Suprapubic skin (tissue), 4 donors: ENCODE results near the gene FBXW9. TPM values are rescaled to one million over a fixed set of nuclear protein-coding genes. Genes with fewer than 3 reads are reported as not detected.
A peak's percentile ranks its signal among the peaks of the same experiment; 100 is the strongest.
"Not testable (repeated sequence)": the region's sequence is repeated elsewhere in the genome, so short reads cannot be mapped to it uniquely, and the experiment has no call there.

ENCODE experiments used
- DNase-seq, 2 donors: peaks; one replicate each; pipeline ENCODE4 v3.0.0-alpha.2; 2019; ENCODE audit warnings: low spot score in 2 of 2
- H3K27ac ChIP-seq: fragments of 200-600 bp; sonication (generic); one replicate; pipeline ENCODE4 v1.5.1; 2019
- H3K27me3 ChIP-seq: fragments of 200-600 bp; sonication (generic); one replicate; pipeline ENCODE4 v1.5.1; 2019
- H3K36me3 ChIP-seq: fragments of 200-600 bp; sonication (generic); one replicate; pipeline ENCODE4 v1.5.1; 2019
- H3K4me1 ChIP-seq: fragments of 200-600 bp; sonication (generic); one replicate; pipeline ENCODE4 v1.5.1; 2019
- H3K4me3 ChIP-seq: fragments of 200-600 bp; sonication (generic); one replicate; pipeline ENCODE4 v1.5.1; 2019; ENCODE audit warnings: mild to moderate bottlenecking
- H3K9me3 ChIP-seq: fragments of 200-600 bp; sonication (generic); one replicate; pipeline ENCODE4 v1.5.1; 2019
- EP300 ChIP-seq: sonication (generic); formaldehyde crosslinking; IDR thresholded peaks from one replicate; pipeline ENCODE4 v1.6.1; 2017; ENCODE audit warnings: antibody characterized with exemption
- POLR2A ChIP-seq, 2 donors: fragments of 450-650 bp; IDR thresholded peaks; one replicate each; pipeline ENCODE4 v1.6.1; 2017; ENCODE audit warnings: antibody characterized with exemption in 2 of 2, mild to moderate bottlenecking in 2 of 2, moderate library complexity in 2 of 2
- POLR2AphosphoS5 ChIP-seq, 3 donors: sonication (generic); formaldehyde crosslinking; IDR thresholded peaks; one replicate each; pipeline ENCODE4 v1.6.1; 2017; ENCODE audit warnings: antibody characterized with exemption in 3 of 3
- WGBS: methylation state at CpG from one replicate; pipeline ENCODE4 v1.1.5; 2018; 5-methylcytosine and 5-hydroxymethylcytosine counted together
- total RNA-seq, 4 donors: library from RNA; depleted of rRNA; stranded (reverse); fragments of >200 nt; gene quantifications; one replicate each; pipeline ENCODE4 v1.1.0, GENCODE V29; 2016
- TF ChIP-seq, protein P1 (sequence below), 2 donors: fragments of 200-600 bp in 1 of 2; fragments of 450-650 bp in 1 of 2; sonication (generic) in 1 of 2; IDR thresholded peaks; one replicate each; pipeline ENCODE4 v1.5.1; 2016 to 2019; ENCODE audit warnings: antibody characterized with exemption in 2 of 2, mild to moderate bottlenecking in 1 of 2, moderate library complexity in 1 of 2

Gene FBXW9
- total RNA-seq, 4 donors from 2014 or later, result 9.7 to 13.7 (median 12.3) TPM

DNA sequence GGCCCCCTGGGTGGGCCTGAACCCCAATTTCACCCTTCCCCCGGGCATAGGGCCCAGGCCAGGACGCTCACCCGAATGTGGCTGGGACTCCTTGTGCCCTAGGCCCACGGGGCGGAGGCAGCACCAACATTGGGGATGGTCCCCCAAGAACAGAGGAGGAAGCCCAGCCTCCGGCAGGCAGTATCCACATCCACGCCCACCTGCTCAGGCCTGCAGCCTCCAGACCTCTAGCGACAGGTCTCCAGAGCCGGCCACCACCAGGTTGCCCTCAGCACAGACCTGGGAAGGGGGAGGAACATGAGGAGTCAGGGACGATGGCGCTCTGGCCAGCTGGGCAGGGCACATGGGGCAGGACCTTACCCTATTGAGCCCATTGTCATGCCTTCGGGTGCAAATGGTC lies 7.4 kb downstream of the FBXW9 start:
- DNase-seq, result no peak
- peaks cover 7% of the 10 kb centered on the region for H3K36me3 ChIP-seq
- no peaks in the 10 kb centered on the region for H3K27me3 ChIP-seq
- no peak overlapping the region for H3K4me3 ChIP-seq
- no peaks in the 10 kb centered on the region for H3K4me1 ChIP-seq
- no peak for TF ChIP-seq POLR2A (IDR thresholded peaks at IDR 0.05)
- H3K27ac ChIP-seq, result no peak overlapping the region
- WGBS, result 100% methylated on average over 1 of the region's 12 CpGs
- no peaks in the 10 kb centered on the region for H3K9me3 ChIP-seq

DNA sequence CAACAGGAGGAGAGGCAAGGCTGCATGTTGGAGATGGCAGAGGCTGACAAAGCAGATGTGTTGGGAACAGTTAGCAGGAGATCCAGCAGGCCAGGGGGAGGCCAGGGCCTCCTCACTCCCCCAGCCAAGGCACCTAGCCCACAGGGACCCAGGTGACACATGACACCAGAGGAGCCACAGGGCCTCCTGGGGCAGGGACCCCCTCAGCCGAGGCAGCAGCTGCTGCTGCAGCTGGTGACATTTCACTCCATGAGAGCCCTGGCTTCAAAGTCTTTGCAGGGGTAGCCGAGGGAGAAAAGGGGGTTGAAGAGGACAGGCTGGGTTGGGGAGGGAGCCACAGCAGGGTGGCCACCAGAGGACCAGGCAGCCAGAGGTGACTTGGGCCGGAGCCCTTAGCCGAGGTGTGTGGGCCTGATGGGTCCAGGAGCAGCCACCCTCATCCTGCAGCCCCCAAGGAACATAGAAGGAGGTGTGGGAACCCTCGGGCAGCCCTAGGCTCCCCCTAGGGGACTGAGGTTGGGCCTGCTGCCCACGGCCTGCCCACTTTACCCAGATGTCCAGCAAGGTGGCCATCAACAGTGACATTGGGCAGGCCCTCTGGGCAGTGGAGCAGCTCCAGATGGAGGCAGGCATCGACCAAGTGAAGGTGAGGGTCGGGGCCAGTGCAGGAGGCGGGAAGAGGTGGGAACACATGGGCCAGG lies 8.8 kb downstream of the FBXW9 start, which contains the start of gene GNG14:
Gene GNG14 (plus strand): TSS at position 503 of the 701 bp plus-strand sequence. CDS start 51 bp downstream, at position 554.
- no peak within 1 kb of the TSS for H3K27ac ChIP-seq
- H3K27me3 ChIP-seq, result no peaks in the 10 kb centered on the region
- H3K4me1 ChIP-seq, result no peaks in the 10 kb centered on the region
- 87% methylated on average over 6 of the region's 9 CpGs for WGBS
- DNase-seq, result no peak
- TF ChIP-seq POLR2AphosphoS5 (IDR thresholded peaks at IDR 0.05) (no peak), POLR2A (IDR thresholded peaks at IDR 0.05) (no peak), EP300 (no peak)
- TF ChIP-seq, protein P1, sequence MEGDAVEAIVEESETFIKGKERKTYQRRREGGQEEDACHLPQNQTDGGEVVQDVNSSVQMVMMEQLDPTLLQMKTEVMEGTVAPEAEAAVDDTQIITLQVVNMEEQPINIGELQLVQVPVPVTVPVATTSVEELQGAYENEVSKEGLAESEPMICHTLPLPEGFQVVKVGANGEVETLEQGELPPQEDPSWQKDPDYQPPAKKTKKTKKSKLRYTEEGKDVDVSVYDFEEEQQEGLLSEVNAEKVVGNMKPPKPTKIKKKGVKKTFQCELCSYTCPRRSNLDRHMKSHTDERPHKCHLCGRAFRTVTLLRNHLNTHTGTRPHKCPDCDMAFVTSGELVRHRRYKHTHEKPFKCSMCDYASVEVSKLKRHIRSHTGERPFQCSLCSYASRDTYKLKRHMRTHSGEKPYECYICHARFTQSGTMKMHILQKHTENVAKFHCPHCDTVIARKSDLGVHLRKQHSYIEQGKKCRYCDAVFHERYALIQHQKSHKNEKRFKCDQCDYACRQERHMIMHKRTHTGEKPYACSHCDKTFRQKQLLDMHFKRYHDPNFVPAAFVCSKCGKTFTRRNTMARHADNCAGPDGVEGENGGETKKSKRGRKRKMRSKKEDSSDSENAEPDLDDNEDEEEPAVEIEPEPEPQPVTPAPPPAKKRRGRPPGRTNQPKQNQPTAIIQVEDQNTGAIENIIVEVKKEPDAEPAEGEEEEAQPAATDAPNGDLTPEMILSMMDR (IDR thresholded peaks at IDR 0.05), result no peak
- H3K36me3 ChIP-seq, result peaks cover 7% of the 10 kb centered on the region
- H3K9me3 ChIP-seq, result no peaks in the 10 kb centered on the region
- no peak within 1 kb of the TSS for H3K4me3 ChIP-seq

DNA sequence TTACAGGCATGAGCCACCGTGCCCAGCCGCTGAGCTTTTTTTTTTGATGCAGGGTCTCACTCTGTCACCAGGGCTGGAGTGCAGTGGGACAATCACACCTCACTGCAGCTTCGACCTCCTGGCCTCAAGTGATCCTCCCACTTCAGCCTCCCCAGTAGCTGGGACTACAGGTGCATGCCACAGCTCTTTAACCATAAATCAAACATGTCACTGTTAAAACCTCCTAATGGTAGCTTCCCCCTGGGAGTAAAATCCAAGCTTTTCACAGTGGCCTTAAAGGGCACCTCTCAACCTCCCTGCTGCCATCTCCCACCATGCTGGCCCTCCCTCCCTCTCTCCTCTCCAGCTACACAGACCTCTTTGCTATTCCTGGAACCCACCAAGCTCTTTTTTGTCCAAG lies 10.6 kb downstream of the FBXW9 start:
- Histone ChIP-seq H3K36me3 (peaks cover under 1% of the 10 kb centered on the region), H3K4me1 (peaks cover 7% of the 10 kb centered on the region), H3K27me3 (no peaks in the 10 kb centered on the region), H3K27ac (no peak overlapping the region), H3K9me3 (no peaks in the 10 kb centered on the region), H3K4me3 (no peak overlapping the region)
- no peak for DNase-seq
- TF ChIP-seq, protein P1 (IDR thresholded peaks at IDR 0.05), result no peak
- TF ChIP-seq POLR2AphosphoS5 (IDR thresholded peaks at IDR 0.05) (no peak), POLR2A (IDR thresholded peaks at IDR 0.05) (no peak), EP300 (no peak)
- 71% methylated on average over 3 of the region's 3 CpGs for WGBS

DNA sequence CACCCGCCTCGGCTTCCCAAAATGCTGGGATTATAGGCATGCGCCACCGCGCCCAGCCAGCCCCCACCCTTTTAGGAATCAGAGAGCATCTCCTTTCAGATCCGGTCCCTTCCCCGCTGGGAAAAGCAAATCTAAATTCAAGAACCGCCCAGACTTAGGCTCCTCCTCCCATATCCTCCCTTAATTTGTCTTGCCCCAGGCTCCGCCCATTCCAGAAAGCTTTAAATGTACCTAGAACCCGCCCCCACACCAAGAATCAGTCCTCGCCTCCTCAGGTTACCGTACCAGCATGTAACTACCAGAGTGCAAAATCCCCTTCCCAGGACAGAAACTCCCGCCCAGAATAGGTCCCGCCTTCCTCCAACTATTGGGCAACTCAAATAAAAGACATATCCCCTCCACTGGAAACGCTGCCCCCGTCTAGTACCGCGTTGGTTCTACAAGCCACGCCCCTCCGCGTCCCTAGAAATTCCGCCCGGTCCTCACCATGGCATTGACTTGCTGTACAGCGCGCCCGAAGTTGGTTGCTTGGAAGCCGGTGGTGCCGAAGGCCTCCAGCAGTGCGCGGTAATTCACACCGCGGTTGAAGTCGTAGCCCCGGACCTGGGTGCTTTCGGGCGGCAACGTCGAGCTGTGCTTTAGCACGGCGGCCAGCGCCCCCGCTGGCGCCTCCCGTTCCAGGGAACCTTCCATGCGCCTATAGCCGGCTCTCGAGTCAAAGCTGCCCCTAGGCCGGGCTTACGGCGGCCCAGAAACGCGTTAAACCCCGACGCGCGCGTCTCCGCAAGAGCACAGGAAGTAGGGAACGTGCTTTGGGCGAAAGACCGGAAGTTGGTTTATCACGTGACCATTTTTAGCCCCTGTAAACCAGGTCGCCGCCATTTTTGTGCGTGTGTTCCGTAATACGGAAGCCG lies 15.1 kb downstream of the FBXW9 start, which contains the start of gene DHPS:
Gene DHPS (minus strand): TSS at position 807 of the 914 bp plus-strand sequence. CDS start 114 bp downstream, at position 693.
- H3K27me3 ChIP-seq, result no peaks in the 10 kb centered on the region
- peak within 1 kb of the TSS; percentile 96 for H3K27ac ChIP-seq
- peaks cover 39% of the 10 kb centered on the region for H3K36me3 ChIP-seq
- TF ChIP-seq EP300 (no peak), POLR2AphosphoS5 (IDR thresholded peaks at IDR 0.05) (peak; percentile 35 to 88 (median 87)), POLR2A (IDR thresholded peaks at IDR 0.05) (peak in 1 of 2 donors; percentile 54)
- TF ChIP-seq, protein P1 (IDR thresholded peaks at IDR 0.05), result no peak
- peaks cover 21% of the 10 kb centered on the region for H3K4me1 ChIP-seq
- under 1% methylated on average over 57 of the region's 68 CpGs for WGBS
- DNase-seq, result peak; percentile 95 to 96
- no peaks in the 10 kb centered on the region for H3K9me3 ChIP-seq
- H3K4me3 ChIP-seq, result peak within 1 kb of the TSS; percentile 60

DNA sequence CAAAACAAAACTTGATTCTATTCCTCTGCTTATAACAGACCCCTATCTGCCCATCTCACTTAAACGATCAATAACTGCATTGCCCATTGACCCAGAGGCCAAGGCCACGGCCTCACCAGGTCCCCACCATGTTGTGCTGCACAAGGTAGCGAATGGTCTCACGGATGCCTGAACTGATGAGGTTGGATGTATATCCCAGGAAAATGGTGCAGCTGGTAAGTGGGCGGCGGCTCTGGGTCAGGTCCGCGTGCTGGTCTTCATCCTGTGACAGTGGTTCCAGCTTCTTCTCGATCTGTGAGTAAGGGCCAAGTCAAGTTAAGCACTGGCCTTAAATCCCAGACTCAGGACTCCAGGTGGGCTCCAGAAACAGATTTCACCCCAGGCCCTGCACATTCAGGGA lies 16.4 kb downstream of the FBXW9 start:
- Histone ChIP-seq H3K9me3 (no peaks in the 10 kb centered on the region), H3K27ac (no peak overlapping the region), H3K27me3 (no peaks in the 10 kb centered on the region), H3K36me3 (peaks cover 52% of the 10 kb centered on the region), H3K4me3 (no peak overlapping the region), H3K4me1 (peaks cover 22% of the 10 kb centered on the region)
- DNase-seq, result no peak
- TF ChIP-seq POLR2AphosphoS5 (IDR thresholded peaks at IDR 0.05) (no peak), EP300 (no peak), POLR2A (IDR thresholded peaks at IDR 0.05) (no peak)
- TF ChIP-seq, protein P1 (IDR thresholded peaks at IDR 0.05), result no peak
- WGBS, result 92% methylated on average over 9 of the region's 9 CpGs

DNA sequence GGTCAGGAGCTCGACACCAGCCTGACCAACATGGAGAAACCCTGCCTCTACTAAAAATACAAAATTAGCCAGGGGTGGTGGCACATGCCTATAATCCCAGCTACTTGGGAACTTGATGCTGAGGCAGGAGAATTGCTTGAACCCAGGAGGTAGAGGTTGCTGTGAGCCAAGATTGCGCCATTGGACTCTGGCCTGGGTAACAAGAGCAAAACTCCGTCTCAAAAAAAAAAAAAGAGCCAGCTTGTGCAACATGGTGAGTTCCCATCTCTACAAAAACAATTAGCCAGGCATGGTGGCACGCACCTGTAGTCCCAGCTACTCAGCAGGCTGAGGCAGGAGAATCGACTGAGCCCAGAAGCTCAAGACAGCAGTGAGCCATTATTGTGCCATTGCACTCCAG lies 18.4 kb downstream of the FBXW9 start:
- not testable (repeated sequence) for H3K27ac ChIP-seq, DNase-seq, H3K27me3 ChIP-seq, H3K4me3 ChIP-seq, H3K9me3 ChIP-seq
- H3K36me3 ChIP-seq, result peaks cover 69% of the 10 kb centered on the region
- 88% methylated on average over 5 of the region's 5 CpGs for WGBS
- H3K4me1 ChIP-seq, result peaks cover 22% of the 10 kb centered on the region
